Colonic mucosa (tissue), 4 donors: ENCODE measurements around the gene C13orf42. TPM values are rescaled to one million over a fixed set of nuclear protein-coding genes. Genes with fewer than 3 reads are reported as not detected.

Source experiments
- DNase-seq: peaks from one replicate; pipeline ENCODE4 v3.0.0-alpha.2; 2020
- H3K27ac ChIP-seq: fragments of 200-600 bp; one replicate; pipeline ENCODE4 v1.8.0; 2021
- H3K27me3 ChIP-seq: fragments of 200-600 bp; one replicate; pipeline ENCODE4 v1.8.0; 2021
- H3K36me3 ChIP-seq: fragments of 200-600 bp; one replicate; pipeline ENCODE4 v1.8.0; 2021
- H3K4me1 ChIP-seq: fragments of 200-600 bp; one replicate; pipeline ENCODE4 v1.8.0; 2021; ENCODE audit warnings: mild to moderate bottlenecking
- H3K4me3 ChIP-seq: fragments of 200-600 bp; one replicate; pipeline ENCODE4 v1.8.0; 2021
- H3K9ac ChIP-seq, 2 donors: one replicate each; pipeline ENCODE4 v1.7.0; 2013; ENCODE audit warnings: control low read depth in 2 of 2, low read depth in 2 of 2, low read length in 2 of 2
- H3K9me3 ChIP-seq: fragments of 200-600 bp; one replicate; pipeline ENCODE4 v1.8.0; 2021
- intact Hi-C: fragments of 100-400 bp; cut with DNase I; formaldehyde crosslinking; loops from one replicate; pipeline ENCODE4 v1.14.1; 2022
- total RNA-seq, 2 donors: library from RNA; stranded (reverse); fragmentation: NEBNext Ultra II Directional in 1 of 2; extraction: Animal tissue kit (Norgen Biotek cat#: 25700) in 1 of 2; gene quantifications; one replicate each; pipeline ENCODE4 v1.2.1, GENCODE V29; 2021
- TF ChIP-seq, protein P1 (sequence below): fragments of 200-600 bp; IDR thresholded peaks from one replicate; pipeline ENCODE4 v1.8.0; 2022; ENCODE audit warnings: antibody characterized with exemption, mild to moderate bottlenecking
- donor health status: healthy.
- donor health status: DM: no; HTN: no; CAD: no.
- donor health status: DM: no; HTN: no; CAD: no.

Gene C13orf42
- total RNA-seq, 2 donors from 2014 or later = not detected

DNA sequence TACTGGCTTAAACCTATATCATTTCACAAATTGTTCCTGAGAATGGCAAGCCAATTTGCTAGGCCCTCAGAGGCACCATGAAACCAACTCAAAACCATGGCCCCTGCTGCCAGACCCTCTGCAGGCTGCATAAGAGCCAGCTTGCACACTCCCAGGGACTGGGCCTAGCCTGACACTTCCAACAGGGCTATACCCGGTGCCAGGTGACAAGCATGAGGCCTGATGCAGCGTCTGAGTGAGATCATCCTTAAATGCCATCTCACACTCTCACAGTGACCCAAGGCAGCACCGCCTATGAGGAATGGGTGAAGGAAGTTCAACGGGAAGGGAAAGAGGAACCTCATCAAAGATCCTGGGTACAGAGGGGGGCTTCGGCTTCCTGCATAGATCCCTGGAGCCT lies 65.6 kb downstream of the C13orf42 start:
- Histone ChIP-seq H3K9ac (no peak overlapping the region), H3K36me3 (no peaks in the 10 kb centered on the region), H3K9me3 (no peaks in the 10 kb centered on the region), H3K27ac (no peak overlapping the region), H3K4me1 (no peaks in the 10 kb centered on the region), H3K4me3 (no peak overlapping the region), H3K27me3 (no peaks in the 10 kb centered on the region)
- intact Hi-C loops = no loop called here
- no peak for DNase-seq
- TF ChIP-seq, protein P1, sequence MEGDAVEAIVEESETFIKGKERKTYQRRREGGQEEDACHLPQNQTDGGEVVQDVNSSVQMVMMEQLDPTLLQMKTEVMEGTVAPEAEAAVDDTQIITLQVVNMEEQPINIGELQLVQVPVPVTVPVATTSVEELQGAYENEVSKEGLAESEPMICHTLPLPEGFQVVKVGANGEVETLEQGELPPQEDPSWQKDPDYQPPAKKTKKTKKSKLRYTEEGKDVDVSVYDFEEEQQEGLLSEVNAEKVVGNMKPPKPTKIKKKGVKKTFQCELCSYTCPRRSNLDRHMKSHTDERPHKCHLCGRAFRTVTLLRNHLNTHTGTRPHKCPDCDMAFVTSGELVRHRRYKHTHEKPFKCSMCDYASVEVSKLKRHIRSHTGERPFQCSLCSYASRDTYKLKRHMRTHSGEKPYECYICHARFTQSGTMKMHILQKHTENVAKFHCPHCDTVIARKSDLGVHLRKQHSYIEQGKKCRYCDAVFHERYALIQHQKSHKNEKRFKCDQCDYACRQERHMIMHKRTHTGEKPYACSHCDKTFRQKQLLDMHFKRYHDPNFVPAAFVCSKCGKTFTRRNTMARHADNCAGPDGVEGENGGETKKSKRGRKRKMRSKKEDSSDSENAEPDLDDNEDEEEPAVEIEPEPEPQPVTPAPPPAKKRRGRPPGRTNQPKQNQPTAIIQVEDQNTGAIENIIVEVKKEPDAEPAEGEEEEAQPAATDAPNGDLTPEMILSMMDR = no peak

DNA sequence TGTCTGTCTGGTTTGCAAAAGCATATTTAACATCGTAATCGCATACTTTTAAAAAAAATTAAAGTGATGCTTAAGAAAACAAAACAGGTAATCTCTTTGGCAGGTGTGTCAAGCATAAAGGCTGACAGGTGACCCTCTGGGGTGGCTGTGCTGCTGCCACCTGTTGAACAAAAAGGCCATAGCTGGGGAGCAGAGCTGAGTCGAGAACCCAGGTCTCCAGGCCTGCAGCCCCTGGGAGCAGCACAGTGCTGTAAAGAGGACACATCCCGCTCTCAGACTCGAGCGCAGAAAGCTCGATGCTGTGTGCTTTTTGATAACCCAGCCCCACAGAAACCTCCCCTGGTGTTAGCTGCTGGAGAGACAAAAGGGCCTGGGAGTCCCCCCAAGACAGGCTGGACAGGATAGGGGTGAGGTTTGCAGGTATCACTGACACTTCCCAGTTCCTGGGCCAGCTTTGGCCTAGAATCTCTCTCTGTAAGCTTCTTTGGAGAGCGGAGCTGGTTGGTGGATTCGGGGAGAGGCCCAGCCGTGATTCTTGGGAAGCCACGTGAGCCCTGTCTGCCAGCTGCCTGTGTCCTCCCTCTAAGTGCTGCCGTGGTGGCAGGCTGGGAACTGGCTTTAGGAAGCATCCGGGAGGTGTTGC lies 66.9 kb downstream of the C13orf42 start:
- TF ChIP-seq, protein P1 = no peak
- no peaks in the 10 kb centered on the region for H3K36me3 ChIP-seq
- no peak overlapping the region for H3K27ac ChIP-seq
- DNase-seq = no peak
- no peaks in the 10 kb centered on the region for H3K9me3 ChIP-seq
- no peak overlapping the region for H3K9ac ChIP-seq
- no peaks in the 10 kb centered on the region for H3K27me3 ChIP-seq
- intact Hi-C loops = no loop called here
- no peak overlapping the region for H3K4me3 ChIP-seq
- H3K4me1 ChIP-seq = no peaks in the 10 kb centered on the region

DNA sequence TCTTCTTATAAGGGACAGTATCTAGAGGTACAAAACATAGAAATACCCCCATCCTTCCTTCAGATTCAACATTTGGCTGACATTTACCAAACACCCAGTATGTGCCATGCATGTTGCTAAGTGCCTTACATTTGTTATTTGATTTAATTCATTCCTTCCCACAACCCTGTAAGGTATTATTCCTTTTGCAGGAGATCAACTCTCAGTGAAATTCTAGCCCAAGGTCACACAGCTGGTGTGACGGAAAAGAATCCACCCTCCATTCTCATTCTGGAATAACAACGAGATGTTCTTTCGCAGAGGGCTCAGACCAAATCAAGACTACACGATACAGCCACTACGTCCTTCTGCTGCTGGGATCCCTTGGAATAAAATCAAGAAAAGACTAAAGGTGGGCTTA lies 67.8 kb downstream of the C13orf42 start:
- Histone ChIP-seq H3K4me3 (no peak overlapping the region), H3K36me3 (no peaks in the 10 kb centered on the region), H3K9ac (no peak overlapping the region), H3K4me1 (no peaks in the 10 kb centered on the region), H3K27me3 (no peaks in the 10 kb centered on the region), H3K9me3 (no peaks in the 10 kb centered on the region), H3K27ac (no peak overlapping the region)
- DNase-seq = no peak
- TF ChIP-seq, protein P1 = no peak
- intact Hi-C loops = no loop called here

DNA sequence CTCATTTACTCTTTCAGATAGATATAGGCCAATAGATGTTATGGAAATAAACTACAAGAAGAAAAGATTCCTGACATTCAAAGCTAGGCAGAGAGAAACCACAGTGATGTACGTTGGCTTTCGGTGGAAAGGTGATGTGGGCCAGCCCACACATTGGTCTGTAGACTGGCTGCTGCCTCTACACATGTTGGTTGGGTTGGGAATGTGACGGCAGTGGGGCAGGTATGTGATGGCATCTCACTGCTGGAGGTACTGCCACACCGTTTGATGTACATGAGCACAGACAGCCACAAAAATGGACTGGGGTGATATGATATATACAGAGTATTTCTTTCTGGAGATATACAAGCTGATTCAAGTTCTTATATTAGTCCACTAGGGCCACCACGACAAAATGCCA lies 69.4 kb downstream of the C13orf42 start:
- H3K9me3 ChIP-seq = no peaks in the 10 kb centered on the region
- DNase-seq = no peak
- H3K9ac ChIP-seq = no peak overlapping the region
- H3K4me3 ChIP-seq = no peak overlapping the region
- H3K27me3 ChIP-seq = no peaks in the 10 kb centered on the region
- H3K36me3 ChIP-seq = no peaks in the 10 kb centered on the region
- H3K4me1 ChIP-seq = no peaks in the 10 kb centered on the region
- intact Hi-C loops = no loop called here
- TF ChIP-seq, protein P1 = no peak
- H3K27ac ChIP-seq = no peak overlapping the region

DNA sequence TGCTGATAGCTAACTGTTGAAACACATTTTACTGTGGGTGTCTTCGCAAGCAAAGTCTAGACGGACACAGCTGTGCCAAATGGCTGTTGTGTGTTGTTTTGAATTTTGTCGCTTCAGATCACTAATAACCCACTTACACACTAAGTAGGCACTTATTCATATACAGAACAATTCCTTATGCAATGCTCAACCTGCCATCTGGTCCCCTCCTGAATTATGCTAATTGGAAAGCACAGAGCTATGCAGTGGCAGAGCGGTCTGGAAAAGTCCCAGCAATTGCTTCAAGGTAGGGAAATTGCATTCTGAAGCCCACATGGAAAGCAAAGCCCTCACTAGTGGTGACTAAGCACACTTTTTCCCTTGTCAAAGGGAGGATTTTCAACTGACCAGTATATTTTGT lies 69.9 kb downstream of the C13orf42 start:
- no peaks in the 10 kb centered on the region for H3K36me3 ChIP-seq
- H3K4me3 ChIP-seq = no peak overlapping the region
- H3K27ac ChIP-seq = no peak overlapping the region
- DNase-seq = no peak
- intact Hi-C loops = no loop called here
- H3K4me1 ChIP-seq = no peaks in the 10 kb centered on the region
- no peak overlapping the region for H3K9ac ChIP-seq
- TF ChIP-seq, protein P1 = no peak
- H3K27me3 ChIP-seq = no peaks in the 10 kb centered on the region
- no peaks in the 10 kb centered on the region for H3K9me3 ChIP-seq
